Measurements from ENCODE around the gene GRB2. TPM values are rescaled to one million over a fixed set of nuclear protein-coding genes. Genes with fewer than 3 reads are reported as not detected.

GRB2 gene
- total RNA-seq, 3 donors from 2014 or later, result 97.8 to 116 (median 102) TPM

DNA sequence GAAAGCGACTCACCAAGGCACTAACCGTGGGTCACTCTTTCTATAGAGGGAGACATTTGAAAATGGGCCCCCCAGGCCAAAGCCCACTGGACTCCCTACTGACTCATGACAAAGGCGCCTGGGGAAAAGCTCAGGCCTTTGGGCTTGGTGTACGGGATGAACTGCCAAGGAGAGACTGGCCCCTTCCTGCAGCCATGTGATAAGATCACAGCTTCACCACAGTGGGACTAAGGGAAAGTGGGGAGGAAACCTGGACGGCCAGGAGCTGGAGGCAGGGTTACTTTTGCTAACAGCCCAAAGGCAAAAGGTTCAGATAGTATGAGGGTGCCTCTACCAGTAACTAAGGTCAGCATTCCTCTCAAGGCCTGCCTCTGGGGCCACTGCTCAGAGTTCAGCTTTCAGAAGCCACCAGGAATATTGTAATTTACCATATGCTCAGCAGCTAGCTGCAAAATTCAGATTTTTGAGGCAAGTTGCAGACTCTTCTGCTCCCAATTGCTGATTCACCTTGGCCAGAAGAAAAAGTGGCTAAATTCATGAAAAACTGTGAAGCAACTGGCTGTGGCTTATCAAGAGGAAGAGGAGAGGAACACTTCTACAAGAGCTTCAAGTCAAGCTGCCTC is 79.1 kb downstream of the GRB2 start:
- TF ChIP-seq CTCF (IDR thresholded peaks at IDR 0.05), result no peak
- intact Hi-C loops (cut with DNase I, micrococcal nuclease), result loop anchor here in 1 of 2 donors (5.0 kb wide), 1 partner anchor 76 kb away; no protein-coding TSS in a partner anchor
- ATAC-seq (no peak), DNase-seq (no peak)
- Histone ChIP-seq H3K9me3 (no peaks in the 10 kb centered on the region), H3K4me1 (ENCODE audit: low read depth) (no peaks in the 10 kb centered on the region), H3K4me3 (no peak overlapping the region), H3K36me3 (ENCODE audit: low read depth) (no peaks in the 10 kb centered on the region)

DNA sequence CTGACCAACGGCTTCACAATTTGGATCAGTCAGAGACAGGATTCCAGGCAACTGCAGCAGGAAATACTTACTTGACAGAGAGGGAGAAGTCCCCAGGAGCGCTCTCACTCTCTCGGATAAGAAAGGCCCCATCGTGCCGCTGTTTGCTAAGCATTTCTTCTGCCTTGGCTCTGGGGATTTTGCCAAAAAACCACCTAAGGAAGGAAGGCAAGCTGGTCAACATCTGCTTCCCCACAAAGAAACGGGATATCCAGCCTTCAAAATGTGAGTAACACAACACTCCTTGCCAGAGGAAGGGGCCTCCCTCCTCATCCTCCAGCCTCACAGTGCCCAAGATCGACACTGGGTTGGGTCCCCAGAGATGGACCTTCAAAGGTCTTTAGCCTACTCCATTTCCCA is 79.7 kb downstream of the GRB2 start:
- H3K36me3 ChIP-seq (ENCODE audit: low read depth), result no peaks in the 10 kb centered on the region
- intact Hi-C loops (cut with DNase I, micrococcal nuclease), result loop anchor here in 1 of 2 donors (5.0 kb wide), 1 partner anchor 76 kb away; no protein-coding TSS in a partner anchor

DNA sequence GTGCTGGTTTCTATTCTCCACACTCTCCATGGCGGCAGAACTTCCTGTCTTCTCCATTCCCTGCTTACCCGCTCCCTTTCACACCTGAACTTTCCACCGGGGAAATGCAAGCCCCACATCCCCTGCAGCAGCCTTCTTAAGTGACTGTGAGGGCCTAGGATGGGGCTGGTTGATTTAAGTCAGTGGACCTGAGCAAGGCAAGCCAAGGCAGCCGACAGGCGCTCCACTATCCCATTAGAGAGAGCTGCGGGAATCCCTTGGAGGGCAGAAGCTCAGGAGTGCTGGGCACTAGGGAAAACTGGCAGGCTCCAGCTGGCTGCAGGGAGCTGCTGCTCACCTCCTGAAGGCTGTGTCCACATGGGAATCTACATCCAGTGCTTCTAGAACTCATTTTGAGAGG is 80.1 kb downstream of the GRB2 start:
- no peak for ATAC-seq
- Histone ChIP-seq H3K4me3 (no peak overlapping the region), H3K4me1 (ENCODE audit: low read depth) (no peaks in the 10 kb centered on the region), H3K36me3 (ENCODE audit: low read depth) (no peaks in the 10 kb centered on the region), H3K9me3 (no peaks in the 10 kb centered on the region)
- DNase-seq, result no peak
- intact Hi-C loops (cut with DNase I, micrococcal nuclease), result loop anchor here in 1 of 2 donors (5.0 kb wide), 1 partner anchor 77 kb away; no protein-coding TSS in a partner anchor
- no peak for TF ChIP-seq CTCF (IDR thresholded peaks at IDR 0.05)

More for the DNA sequence above, 79.7 kb downstream of the GRB2 start:
- DNase-seq, result no peak
- TF ChIP-seq CTCF (IDR thresholded peaks at IDR 0.05), result no peak
- no peak for ATAC-seq
- no peaks in the 10 kb centered on the region for H3K9me3 ChIP-seq
- H3K4me3 ChIP-seq, result no peak overlapping the region
- no peaks in the 10 kb centered on the region for H3K4me1 ChIP-seq (ENCODE audit: low read depth)

GRCh38 chr17:75321506-75321905 is 84.0 kb downstream of the GRB2 start:
- intact Hi-C loops (cut with DNase I, micrococcal nuclease), result no loop called here
- H3K4me3 ChIP-seq, result no peak overlapping the region
- no peak for DNase-seq
- H3K4me1 ChIP-seq (ENCODE audit: low read depth), result no peaks in the 10 kb centered on the region
- no peaks in the 10 kb centered on the region for H3K9me3 ChIP-seq
- ATAC-seq, result no peak
- no peaks in the 10 kb centered on the region for H3K36me3 ChIP-seq (ENCODE audit: low read depth)
- TF ChIP-seq CTCF (IDR thresholded peaks at IDR 0.05), result no peak

DNA sequence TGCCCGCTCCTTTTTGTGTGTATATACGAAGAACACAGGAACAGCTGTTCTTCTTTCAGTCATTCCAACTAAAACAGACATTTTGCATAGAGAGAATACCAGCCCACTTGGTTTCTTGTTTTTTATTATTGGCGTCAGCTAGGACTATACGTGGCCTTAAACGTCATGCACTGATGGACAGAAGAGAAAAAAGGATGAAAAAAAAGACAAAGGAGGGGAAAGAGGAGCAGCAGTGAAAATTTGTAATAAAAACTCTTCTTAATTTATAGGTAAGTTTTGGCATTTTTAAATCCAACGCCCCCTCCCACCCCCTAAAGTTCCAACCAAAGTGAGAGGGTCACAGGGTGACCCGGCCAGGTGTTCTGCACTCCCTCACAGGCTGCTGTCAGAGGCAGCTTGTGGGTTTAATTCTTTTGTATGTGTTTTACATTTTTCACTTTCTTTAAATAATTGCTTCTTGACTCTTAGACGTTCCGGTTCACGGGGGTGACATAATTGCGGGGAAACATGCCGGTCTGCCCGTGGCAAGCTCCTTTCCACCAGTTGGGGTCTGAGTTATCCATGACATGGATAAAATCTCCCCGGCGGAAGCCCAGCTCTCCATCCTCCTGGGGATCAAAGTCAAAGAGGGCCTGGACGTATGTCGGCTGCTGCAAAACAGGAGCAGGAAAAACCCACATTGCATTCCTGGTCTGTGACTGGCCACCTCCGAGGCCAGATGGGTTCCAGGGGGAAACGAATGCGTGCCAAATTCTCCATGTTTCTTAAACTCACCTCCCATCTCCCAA is 85.4 kb downstream of the GRB2 start:
- DNase-seq (no peak), ATAC-seq (no peak)
- TF ChIP-seq CTCF (IDR thresholded peaks at IDR 0.05), result no peak
- H3K36me3 ChIP-seq (ENCODE audit: low read depth), result no peaks in the 10 kb centered on the region
- H3K9me3 ChIP-seq, result no peaks in the 10 kb centered on the region
- intact Hi-C loops (cut with DNase I, micrococcal nuclease), result no loop called here
- no peak overlapping the region for H3K4me3 ChIP-seq
- H3K4me1 ChIP-seq (ENCODE audit: low read depth), result no peaks in the 10 kb centered on the region

Measured in mucosa of descending colon (tissue), 3 donors.